Islet precursor cell (in vitro differentiated cells): ENCODE results near the gene GARIN5A.

ENCODE experiments used
- DNase-seq: peaks from one replicate; pipeline ENCODE4 v3.0.0-alpha.2; 2018

GARIN5A gene

GRCh38 chr19:50507376-50507775, 30.7 kb upstream of the GARIN5A start:
- DNase-seq: no peak

GRCh38 chr19:50506700-50507099, 30.1 kb upstream of the GARIN5A start:
- DNase-seq: no peak

DNA sequence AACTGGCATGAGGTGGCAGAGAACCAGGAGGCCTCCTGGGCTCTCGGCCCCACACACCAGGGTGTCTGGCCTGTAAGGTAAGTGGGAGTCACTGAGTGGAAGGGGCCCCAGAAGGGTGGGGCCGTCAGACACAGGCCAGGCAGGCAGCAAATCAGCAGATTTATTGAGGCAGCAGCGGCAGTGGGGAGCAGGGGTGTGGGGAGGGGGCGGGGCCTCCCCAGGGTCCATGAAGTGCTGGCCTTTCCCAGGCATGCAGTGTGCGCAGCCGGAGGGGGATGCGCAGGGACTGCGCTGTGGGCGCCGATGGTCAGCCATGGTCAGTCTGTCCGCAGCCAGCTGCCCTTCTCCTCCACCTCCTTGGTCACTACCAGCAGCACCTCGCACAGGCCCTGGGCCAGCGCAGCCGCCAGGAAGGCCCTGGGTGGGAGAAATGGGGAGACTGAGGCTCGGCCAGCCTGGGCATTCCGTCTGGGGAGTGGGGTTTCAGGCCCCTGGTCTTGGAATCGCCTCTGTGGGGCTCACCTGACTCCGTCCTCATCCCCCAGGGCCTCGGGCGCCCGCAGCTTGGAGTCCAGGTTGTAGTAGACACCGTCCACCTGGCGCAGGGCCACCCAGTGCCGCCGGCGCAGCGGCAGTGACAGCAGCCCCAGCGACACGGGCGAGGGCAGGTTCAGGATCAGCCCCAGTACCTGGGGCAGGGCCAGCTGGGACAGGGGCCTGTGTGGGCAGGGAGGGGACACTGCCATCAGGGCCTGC, 29.4 kb upstream of the GARIN5A start:
- no peak for DNase-seq

- DNase-seq: no peak
These were observed 25.2 kb upstream of the GARIN5A start for GRCh38 chr19:50501568-50502475.

- DNase-seq: peak; percentile 89
These were observed 24.5 kb upstream of the GARIN5A start for GRCh38 chr19:50501186-50501567.

GRCh38 chr19:50500753-50501151, 24.1 kb upstream of the GARIN5A start:
- DNase-seq: peak; percentile 91

GRCh38 chr19:50500060-50500752, 23.6 kb upstream of the GARIN5A start:
- no peak for DNase-seq

DNA sequence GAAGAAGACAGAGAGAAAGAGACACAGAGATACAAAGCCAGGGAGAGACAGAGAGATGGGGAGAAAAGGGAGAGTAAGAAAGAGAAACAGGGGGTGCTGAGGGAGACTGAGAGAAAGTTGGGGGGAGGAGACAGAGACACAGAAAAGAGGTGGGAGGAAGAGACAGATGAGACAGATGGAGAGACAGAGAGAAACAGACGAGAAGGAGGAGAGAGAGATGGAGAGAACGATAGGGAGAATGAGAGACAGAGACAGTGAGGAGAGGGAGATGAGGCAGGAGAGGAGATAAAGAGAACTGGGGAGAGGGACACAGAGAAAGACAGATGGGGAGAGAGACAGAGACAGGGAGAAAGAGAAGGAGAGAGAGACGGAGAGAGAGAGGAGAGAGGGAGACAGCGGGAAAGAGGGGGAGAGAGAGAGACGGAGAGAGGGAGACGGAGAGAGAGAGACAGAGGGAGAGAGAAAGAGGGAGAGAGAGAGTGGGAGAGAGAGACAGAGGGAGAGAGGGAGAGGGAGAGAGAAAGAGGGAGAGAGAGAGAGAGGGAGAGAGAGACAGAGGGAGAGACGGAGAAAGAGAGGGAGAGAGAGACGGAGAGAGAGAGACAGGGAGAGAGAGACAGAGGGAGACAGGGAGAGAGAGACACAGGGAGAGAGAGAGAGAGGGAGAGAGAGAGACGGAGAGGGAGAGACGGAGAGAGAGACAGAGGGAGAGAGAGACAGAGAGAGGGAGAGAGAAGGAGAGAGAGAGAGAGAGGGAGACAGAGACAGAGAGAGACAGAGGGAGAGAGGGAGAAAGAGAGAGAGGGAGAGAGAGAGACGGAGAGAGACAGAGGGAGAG, 21.8 kb upstream of the GARIN5A start:
- no peak for DNase-seq

DNA sequence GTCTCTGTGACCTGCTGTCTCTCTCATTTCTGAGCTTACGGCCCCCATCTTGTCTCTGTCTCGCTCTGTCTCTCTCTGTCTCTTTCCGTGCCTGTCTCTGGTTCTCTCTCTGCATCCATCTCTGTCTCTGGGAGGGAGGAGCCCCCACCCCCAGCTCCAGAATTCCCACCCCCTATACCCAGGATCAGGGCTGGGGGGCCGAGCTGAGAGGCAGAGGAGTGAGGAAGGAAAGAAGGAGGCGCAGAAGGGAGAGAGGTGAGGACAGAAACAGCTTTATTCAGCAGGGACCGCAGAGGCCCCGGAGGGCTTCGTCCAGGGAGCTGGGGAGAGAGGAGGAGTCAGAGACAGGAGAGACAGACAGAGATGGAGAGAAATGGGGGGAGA, 20.4 kb upstream of the GARIN5A start:
- no peak for DNase-seq

DNA sequence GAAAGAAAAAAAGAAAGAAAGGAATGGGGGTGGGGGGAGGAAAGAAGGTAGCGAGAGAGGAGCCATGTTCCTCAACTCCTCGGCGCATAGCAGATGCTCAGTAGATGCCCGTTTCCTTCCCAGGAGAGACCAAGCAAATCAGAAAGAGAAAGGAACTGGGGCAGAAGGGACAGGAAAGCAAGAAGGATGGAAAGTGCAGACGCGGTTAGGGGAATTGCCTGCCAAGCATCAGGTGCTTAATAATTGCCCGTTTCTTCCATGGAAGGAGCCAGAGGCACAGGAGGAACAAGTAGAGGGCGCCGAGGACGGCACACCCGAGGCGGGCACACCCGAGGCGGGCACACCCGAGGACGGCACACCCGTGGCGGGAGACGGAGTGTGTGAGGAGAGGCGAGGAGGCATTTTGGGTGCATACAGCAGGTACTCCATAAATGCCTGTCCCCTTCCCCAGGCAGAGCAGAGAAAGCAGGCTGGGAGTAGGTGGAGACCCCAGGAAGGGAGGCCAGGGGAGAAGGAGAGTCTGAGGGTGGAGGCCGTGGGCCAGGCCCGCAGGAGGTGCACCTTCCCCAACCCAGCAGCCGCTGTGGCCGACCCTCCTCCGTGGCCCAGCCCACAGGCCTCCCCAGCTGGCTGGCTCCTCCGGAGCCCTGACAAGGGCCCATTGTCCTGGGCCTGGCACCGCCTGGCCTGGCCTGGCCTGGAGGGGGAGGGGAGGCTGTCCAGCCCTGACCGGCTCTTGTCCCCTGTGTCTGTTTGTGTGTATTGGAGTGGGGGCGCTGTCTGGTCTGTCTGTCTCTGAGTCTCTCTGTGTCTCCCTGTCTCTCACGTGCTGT, 19.8 kb upstream of the GARIN5A start:
- peak; percentile 98 for DNase-seq

DNA sequence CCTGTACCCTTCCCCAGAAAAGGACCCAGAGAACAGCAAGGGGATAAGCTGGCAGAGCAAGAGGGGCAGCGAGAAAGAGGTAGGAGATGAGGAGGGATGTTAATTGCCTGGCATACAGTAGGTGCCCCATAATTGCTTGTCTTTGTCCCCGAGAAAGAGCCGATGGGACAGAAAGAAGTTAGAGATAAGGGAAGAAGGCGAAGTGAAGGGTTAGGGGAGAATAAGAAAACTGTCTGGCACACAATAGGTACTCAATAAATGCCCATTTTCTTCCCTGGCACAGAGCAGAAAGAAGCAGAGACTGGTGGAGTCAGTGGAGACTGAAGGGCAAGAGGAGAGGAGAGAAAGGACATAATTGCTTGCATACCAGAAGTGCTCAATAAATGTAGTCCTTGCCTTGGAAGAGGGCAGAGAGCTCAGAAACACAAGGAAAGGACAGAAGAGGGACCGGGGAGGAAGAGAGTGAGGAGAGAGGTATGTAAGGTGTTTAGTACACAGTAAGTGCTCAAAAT, 18.4 kb upstream of the GARIN5A start:
- DNase-seq: no peak

DNA sequence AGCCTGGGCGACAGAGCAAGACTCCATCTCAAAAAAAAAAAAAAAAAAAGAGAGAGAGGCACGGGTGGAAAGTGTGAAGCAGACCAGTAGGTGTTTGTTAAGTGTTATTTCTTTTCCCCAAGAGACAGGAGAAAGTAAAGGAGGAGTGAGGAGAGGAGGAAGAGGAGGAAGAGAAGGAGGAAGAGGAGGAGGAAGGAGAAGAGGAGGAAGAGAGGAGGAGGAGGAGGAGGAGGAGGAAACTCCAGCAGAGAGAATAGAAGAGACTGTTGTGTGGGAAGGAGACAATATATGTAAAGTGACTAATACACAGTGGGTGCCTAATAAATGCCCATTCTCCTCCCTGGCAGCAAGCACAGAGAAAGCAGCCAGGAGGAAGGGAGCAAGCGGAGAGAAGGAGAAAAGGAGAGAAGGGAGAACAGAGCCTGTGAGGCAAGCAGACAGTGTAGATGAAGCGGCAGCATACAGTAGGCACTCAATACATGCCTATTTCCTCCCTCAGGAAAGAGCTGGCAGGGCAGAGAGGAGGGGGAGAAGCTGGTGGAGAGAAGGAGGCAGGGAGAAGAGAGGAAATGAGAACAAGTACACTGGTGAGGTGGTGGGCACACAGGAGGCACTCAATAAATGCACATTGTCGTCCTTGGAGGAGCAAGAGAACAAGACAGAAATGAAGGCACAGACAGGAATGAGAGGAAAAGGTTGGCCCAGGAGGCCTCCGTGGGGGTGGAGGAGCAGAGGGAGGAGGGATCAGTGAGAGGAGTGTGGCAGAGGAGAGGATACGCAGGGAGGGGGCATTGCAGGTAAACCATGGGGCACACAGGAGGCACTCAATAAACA, 17.8 kb upstream of the GARIN5A start:
- DNase-seq: no peak

- no peak for DNase-seq
These were observed 16.5 kb upstream of the GARIN5A start for GRCh38 chr19:50493171-50493570.

- no peak for DNase-seq
These were observed 15.8 kb upstream of the GARIN5A start for GRCh38 chr19:50492303-50493052.

- DNase-seq: no peak
These were observed 14.4 kb upstream of the GARIN5A start for GRCh38 chr19:50490991-50491472.

DNA sequence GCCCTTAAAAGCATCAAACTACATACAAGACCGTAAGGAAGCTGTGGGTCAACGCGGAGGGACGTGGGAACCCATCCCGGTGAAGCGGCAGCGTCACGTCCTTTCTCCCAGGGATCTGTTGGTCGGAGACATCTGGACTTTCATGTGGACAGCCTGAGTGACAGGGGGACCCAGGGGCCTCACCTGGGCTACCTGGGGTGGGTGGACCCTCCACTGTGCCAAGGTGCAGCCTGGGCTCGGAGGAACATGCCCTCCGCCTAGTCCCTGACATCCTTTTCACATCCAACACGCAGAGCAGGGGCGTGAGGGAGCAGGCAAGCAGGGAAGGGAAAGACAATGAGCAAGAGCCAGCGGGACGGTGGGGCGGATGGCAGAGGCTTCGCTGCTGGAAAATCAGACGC, 13.8 kb upstream of the GARIN5A start:
- DNase-seq: peak; percentile 51

- DNase-seq: peak; percentile 68
These were observed 12.9 kb upstream of the GARIN5A start for GRCh38 chr19:50489461-50490011.

GRCh38 chr19:50488389-50489194, 11.9 kb upstream of the GARIN5A start:
- no peak for DNase-seq
